HG03565 (cell line): ENCODE results near the gene IRGM.

Experiments used
- ATAC-seq: cut with Tn5 transposase; IDR thresholded peaks from one replicate; pipeline ENCODE4 v1.9.1; 2021; ENCODE audit warnings: mild to moderate bottlenecking, moderate library complexity; ENCODE audit not compliant: unreplicated experiment

The IRGM gene

DNA sequence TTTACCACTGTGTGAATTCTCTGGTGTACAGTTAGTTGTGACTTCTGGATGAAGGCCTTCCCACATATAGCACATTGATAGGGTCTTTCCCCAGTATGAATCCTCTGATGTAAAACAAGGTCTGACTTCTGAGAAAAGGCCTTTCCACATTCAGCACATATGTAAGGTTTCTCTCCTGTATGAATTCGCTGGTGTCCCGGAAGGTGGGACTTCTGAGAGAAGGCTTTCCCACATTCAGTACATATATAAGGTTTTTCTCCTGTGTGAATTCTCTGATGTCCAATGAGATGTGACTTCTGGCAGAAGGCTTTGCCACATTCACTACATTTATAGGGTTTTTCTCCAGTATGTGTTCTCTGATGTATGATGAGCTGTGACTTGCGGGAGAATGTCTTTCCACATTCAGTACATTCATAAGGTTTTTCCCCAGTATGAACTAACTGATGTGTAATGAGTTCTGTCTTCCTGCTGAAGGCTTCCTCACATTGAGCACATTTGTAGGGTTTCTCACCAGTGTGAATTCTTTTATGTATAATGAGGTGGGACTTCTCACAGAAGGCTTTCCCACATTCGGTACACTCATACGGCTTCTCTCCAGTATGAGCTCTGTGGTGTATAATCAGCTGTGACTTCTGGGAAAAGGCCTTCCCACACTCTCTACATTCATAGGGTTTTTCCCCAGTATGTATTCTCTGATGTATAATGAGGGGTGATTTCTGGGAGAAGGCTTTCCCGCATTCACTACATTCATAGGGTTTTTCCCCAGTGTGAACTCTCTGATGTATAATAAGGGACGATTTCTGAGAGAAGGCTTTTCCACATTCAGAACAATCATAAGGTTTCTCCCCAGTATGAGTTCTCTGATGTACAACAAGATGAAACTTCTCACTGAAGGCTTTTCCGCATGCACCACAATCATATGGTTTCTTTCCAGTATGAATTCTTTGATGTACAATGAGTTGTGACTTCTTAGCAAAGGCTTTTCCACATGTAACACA is 49.4 kb downstream of the IRGM start:
- no peak for ATAC-seq
